Left lung (tissue), 10 donors: ENCODE data around the gene RABGAP1L. TPM values are rescaled to one million over a fixed set of nuclear protein-coding genes. Genes with fewer than 3 reads are reported as not detected.
A peak's percentile ranks its signal among the peaks of the same experiment; 100 is the strongest.
"Not testable (repeated sequence)": the region's sequence is repeated elsewhere in the genome, so short reads cannot be mapped to it uniquely, and the experiment has no call there.

Experiments used
- ATAC-seq: fragments of 200-7000 bp; cut with Tn5 transposase; one replicate; pipeline ENCODE4 v1.9.1; 2020; ENCODE audit warnings: moderate library complexity
- DNase-seq, 4 donors: peaks; one replicate each; pipeline ENCODE4 v3.0.0-alpha.2; 2013 to 2020
- H3K27ac ChIP-seq, 2 donors: fragments of 200-600 bp; sonication (generic) in 1 of 2; one replicate each; pipeline versions ENCODE4 v1.5.0 to v1.8.0; 2020 to 2021
- H3K27me3 ChIP-seq, 2 donors: fragments of 200-600 bp; sonication (generic) in 1 of 2; one replicate each; pipeline versions ENCODE4 v1.5.0 to v1.8.0; 2020 to 2021
- H3K36me3 ChIP-seq, 2 donors: fragments of 200-600 bp; sonication (generic) in 1 of 2; one replicate each; pipeline versions ENCODE4 v1.5.0 to v1.8.0; 2020 to 2021
- H3K4me1 ChIP-seq, 2 donors: fragments of 200-600 bp; one replicate each; pipeline ENCODE4 v1.8.0; 2021
- H3K4me3 ChIP-seq, 2 donors: fragments of 200-600 bp; sonication (generic) in 1 of 2; one replicate each; pipeline versions ENCODE4 v1.5.0 to v1.8.0; 2020 to 2021; ENCODE audit warnings: mild to moderate bottlenecking in 1 of 2
- H3K9me3 ChIP-seq, 2 donors: fragments of 200-600 bp; sonication (generic) in 1 of 2; one replicate each; pipeline versions ENCODE4 v1.5.0 to v1.8.0; 2020 to 2021
- intact Hi-C, 2 donors: fragments of 100-400 bp; cut with DNase I; formaldehyde crosslinking; loops; one replicate each; pipeline versions ENCODE4 v1.11.2 to v1.14.2; 2022
- polyA plus RNA-seq, 6 donors: library from polyadenylated mRNA; unstranded; fragments of 120-200 nt; gene quantifications; one replicate each; pipeline ENCODE4 v1.2.1, GENCODE V29; 2013; ENCODE audit not compliant: insufficient read length in 6 of 6
- total RNA-seq, 2 donors: library from RNA; stranded (reverse); fragmentation: NEBNext Ultra II Directional; extraction: Animal tissue kit (Norgen Biotek cat#: 25700); gene quantifications; one replicate each; pipeline ENCODE4 v1.2.1, GENCODE V29; 2021
- TF ChIP-seq, protein P1 (sequence below), 2 donors: fragments of 200-600 bp; sonication (generic) in 1 of 2; IDR thresholded peaks; one replicate each; pipeline versions ENCODE4 v1.5.0 to v1.8.0; 2021; ENCODE audit warnings: antibody characterized with exemption in 2 of 2
- donor health status: DM: no; HTN: yes; CAD: no.
- donor health status: DM: no; HTN: no; CAD: no.

Gene RABGAP1L
- total and polyA plus RNA-seq, 8 donors = 40.3 to 67.3 (median 51.4) TPM

DNA sequence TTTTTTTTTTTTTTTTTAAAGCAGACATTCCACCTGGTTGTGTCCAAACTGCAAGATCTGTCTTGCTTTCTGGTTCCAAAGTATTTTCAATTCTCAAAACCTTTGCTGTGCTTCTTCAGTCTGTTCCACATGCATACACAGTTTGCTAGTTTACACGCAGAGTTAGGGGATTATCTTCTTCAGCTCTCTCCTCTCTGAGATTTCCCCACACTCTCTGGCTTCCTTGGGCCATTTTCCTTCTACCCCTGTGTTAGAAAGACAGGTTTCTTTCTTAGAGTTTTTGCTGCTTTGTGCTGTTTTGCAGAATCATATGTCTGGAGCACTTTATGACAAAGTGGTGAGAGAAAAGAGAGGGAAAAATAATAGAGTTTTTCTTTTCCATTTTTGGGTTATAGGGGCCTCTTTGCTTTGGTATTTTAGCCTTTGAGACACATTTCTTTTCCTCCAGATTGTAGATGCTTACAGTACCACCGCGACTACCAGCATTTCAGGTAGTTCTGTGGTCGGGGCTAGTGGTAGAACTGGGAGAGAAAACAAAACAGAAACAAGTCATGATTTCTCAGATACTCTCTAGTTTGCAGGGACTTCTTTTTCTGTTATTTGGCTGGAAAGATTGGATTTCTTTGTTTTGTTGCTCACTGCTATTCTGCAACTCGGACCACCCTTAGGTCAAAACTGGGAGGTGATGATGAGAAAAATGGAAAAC lies 66.3 kb downstream of the RABGAP1L start:
- TF ChIP-seq, protein P1, sequence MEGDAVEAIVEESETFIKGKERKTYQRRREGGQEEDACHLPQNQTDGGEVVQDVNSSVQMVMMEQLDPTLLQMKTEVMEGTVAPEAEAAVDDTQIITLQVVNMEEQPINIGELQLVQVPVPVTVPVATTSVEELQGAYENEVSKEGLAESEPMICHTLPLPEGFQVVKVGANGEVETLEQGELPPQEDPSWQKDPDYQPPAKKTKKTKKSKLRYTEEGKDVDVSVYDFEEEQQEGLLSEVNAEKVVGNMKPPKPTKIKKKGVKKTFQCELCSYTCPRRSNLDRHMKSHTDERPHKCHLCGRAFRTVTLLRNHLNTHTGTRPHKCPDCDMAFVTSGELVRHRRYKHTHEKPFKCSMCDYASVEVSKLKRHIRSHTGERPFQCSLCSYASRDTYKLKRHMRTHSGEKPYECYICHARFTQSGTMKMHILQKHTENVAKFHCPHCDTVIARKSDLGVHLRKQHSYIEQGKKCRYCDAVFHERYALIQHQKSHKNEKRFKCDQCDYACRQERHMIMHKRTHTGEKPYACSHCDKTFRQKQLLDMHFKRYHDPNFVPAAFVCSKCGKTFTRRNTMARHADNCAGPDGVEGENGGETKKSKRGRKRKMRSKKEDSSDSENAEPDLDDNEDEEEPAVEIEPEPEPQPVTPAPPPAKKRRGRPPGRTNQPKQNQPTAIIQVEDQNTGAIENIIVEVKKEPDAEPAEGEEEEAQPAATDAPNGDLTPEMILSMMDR (IDR thresholded peaks at IDR 0.05) = no peak
- H3K36me3 ChIP-seq = peaks cover 0 to 12% of the 10 kb centered on the region in 2 donors
- intact Hi-C loops = no loop called here
- no peaks in the 10 kb centered on the region for H3K27me3 ChIP-seq
- no peaks in the 10 kb centered on the region for H3K4me1 ChIP-seq
- ATAC-seq = no peak
- H3K9me3 ChIP-seq = no peaks in the 10 kb centered on the region
- no peak for DNase-seq
- no peak overlapping the region for H3K27ac ChIP-seq
- H3K4me3 ChIP-seq = no peak overlapping the region

DNA sequence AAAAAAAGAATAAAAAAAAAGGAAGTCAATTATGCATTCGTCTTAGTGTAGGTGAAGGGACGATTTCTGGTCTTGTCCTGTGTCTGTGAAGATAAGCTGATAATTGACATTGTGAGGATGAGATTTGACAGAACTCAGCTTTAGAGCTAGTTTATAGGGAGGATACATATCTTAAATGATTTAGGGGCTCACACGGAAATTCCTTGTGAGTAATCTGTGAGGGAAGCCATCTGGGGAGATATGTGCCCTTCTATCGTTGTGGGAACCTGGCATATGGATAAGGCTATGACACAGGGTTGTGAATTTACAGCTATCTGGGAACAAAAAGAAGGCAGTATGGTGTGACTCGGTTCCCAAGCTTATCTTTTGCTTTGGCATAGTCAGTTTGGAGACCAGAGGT lies 71.1 kb downstream of the RABGAP1L start:
- Histone ChIP-seq H3K4me3 (no peak overlapping the region), H3K4me1 (no peaks in the 10 kb centered on the region), H3K36me3 (peaks cover 0 to 13% of the 10 kb centered on the region in 2 donors), H3K9me3 (no peaks in the 10 kb centered on the region), H3K27ac (no peak overlapping the region), H3K27me3 (no peaks in the 10 kb centered on the region)
- TF ChIP-seq, protein P1 (IDR thresholded peaks at IDR 0.05) = no peak
- intact Hi-C loops = no loop called here
- DNase-seq (no peak), ATAC-seq (no peak)

DNA sequence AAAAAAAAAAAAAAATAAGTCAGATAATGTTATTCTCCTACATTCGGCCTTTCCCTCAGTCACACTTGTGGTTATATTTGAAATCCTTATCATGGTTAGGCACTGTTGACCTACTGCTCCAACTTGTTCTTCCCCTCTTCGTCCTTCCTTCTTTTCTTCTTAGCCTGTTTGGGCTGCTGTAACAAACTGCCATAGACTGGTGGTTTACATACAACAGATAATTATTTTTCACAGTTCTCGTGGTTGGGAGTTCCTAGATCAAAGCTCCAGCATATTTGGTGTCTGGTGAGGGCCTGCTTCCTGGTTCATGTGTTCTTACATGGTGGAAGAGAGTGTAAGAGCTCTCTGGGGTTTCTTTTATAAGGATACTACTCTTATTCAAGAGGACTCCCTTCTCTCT lies 73.4 kb downstream of the RABGAP1L start:
- intact Hi-C loops = no loop called here
- no peak overlapping the region for H3K4me3 ChIP-seq
- DNase-seq (no peak), ATAC-seq (no peak)
- H3K4me1 ChIP-seq = no peaks in the 10 kb centered on the region
- H3K36me3 ChIP-seq = peaks cover 0 to 13% of the 10 kb centered on the region in 2 donors
- H3K27ac ChIP-seq = no peak overlapping the region
- H3K27me3 ChIP-seq = no peaks in the 10 kb centered on the region
- H3K9me3 ChIP-seq = no peaks in the 10 kb centered on the region
- TF ChIP-seq, protein P1 (IDR thresholded peaks at IDR 0.05) = no peak

DNA sequence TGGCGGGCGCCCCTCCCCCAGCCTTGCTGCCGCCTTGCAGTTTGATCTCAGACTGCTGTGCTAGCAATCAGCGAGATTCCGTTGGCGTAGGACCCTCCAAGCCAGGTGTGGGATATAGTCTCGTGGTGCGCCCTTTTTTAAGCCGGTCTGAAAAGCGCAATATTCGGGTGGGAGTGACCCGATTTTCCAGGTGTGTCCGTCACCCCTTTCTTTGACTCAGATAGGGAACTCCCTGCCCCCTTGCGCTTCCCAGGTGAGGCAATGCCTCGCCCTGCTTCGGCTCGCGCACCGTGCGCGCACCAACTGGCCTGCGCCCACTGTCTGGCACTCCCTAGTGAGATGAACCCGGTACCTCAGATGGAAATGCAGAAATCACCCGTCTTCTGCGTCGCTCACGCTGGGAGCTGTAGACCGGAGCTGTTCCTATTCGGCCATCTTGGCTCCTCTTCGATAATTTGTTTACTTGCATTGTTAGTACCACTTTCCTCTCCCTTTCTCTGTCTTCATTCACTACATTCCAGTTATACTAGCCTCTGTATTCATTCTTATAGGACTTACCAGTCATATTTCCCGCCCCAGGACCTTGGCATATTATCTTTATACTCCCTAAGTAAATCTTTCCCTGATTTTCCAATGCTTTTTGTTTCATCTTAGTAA lies 79.7 kb downstream of the RABGAP1L start:
- DNase-seq, H3K4me3 ChIP-seq, H3K4me1 ChIP-seq, H3K27me3 ChIP-seq, intact Hi-C loops, H3K27ac ChIP-seq, H3K9me3 ChIP-seq: not testable (repeated sequence)
- peaks cover 0 to 16% of the 10 kb centered on the region in 2 donors for H3K36me3 ChIP-seq
- ATAC-seq = peak; percentile 18

DNA sequence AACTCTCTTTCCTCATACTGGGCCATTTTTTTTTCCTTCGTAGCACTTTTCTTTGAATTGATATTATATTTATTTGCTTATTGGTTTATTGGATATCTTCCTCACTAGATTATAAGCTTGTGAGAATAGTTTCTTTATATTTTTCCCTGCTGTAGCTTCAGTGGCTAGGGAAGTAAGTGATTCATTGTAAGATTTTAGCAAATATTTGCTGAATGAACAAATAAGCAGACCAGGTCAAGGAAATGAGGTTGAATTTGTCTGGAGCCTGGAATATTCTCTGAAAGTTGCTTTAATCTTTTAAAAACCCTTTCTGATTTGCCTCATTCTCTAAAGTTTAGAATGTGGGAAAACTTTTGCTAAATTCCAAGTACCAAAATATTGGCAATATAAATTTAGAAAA lies 80.2 kb downstream of the RABGAP1L start:
- Histone ChIP-seq H3K27ac (no peak overlapping the region), H3K4me1 (peaks cover 0 to 3% of the 10 kb centered on the region in 2 donors), H3K4me3 (no peak overlapping the region), H3K9me3 (no peaks in the 10 kb centered on the region), H3K36me3 (peaks cover 0 to 16% of the 10 kb centered on the region in 2 donors), H3K27me3 (no peaks in the 10 kb centered on the region)
- DNase-seq = no peak
- TF ChIP-seq, protein P1 (IDR thresholded peaks at IDR 0.05) = no peak
- peak; percentile 38 for ATAC-seq
- intact Hi-C loops = no loop called here
